Bone marrow (tissue), 2 donors: ENCODE measurements around the gene RBBP8NL.
A peak's percentile ranks its signal among the peaks of the same experiment; 100 is the strongest.

Experiments
- DNase-seq, 2 donors: peaks; one replicate each; lab custom pipeline; 2025; lab: John Stamatoyannopoulos, UW

The RBBP8NL gene

DNA sequence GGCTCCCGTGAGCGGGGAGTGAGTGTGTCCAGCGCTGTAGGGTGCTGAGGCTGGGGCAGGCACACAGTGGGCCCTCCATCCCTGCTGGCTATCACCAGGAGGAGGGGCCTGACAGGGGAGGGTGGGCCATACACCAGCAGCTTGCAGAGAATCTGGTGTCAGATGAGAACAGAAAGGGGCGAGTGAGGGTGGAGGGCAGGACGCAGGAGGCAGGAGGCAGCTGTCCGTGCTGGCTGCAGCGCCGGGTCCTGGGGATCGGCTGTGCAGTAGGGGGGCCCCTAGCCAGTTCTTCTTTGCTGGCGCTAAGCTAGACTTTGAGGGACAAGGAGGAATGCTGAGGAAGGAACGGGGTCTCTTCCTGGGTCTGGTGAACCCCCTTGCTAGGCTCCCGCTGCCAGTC is 18.7 kb downstream of the RBBP8NL start:
- DNase-seq, result no peak

DNA sequence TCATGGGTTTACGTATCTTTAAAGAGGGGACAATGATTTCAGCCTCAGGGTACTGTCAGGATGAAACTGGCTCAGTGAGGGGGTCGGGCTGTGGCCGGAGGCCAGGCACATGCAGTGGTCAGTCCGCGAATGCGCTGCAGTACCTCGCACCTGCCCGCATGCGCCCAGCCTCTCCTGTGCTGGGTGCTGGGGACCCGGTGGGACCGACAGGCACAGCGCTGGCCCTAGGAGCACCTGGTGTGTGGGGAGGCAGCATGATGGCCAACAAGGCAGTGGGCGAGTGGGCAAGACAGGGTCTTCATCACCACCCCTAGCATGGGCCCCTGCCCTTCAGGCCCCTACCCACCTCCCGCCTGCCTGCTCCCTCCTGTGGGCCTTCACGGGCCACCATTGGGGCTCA is 19.3 kb downstream of the RBBP8NL start:
- no peak for DNase-seq

DNA sequence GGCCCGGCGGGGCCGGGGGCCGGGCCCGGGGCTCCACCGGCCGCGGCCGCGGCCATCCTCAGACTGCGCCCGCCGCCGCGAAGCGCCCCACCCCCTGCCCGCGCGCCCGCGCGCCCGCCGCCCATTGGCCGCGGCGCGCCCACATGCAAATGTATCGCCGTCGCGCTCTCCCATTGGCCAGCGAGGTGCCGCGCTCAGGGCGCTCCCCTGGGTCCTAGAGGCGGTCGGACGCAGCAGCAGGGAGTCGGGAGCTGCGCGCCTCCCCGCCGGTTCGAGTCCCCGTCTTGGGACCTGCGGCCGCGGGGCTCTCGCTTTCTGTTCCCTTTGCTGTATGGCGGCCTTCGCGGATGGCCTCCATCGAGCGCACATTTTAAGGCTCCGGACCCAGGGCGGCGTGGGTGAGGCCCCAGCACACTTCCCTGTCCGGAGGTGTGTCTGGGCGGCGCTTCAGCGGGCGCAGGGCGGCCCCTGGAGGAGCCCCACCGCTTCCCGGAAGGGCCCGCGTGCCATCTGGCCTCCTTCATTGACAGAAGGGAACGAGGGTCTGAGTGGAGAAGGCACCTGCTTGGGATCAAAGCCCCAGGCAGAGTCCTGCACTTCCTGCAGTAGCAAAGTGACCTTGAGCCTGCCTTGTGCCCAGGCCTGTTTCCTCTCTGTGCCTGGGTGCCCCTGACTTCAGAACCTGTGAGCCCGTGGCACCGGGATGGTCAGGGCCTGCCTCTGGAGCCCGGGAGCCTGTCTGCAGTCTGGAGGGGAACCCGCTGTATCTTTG is 19.9 kb downstream of the RBBP8NL start, which contains the start of gene CABLES2:
Gene CABLES2, minus strand, starts transcription at position 65 of the 772 bp plus-strand sequence. Its CDS starts 9 bp downstream, at position 56.
- DNase-seq, result peak; percentile 74 to 80

DNA sequence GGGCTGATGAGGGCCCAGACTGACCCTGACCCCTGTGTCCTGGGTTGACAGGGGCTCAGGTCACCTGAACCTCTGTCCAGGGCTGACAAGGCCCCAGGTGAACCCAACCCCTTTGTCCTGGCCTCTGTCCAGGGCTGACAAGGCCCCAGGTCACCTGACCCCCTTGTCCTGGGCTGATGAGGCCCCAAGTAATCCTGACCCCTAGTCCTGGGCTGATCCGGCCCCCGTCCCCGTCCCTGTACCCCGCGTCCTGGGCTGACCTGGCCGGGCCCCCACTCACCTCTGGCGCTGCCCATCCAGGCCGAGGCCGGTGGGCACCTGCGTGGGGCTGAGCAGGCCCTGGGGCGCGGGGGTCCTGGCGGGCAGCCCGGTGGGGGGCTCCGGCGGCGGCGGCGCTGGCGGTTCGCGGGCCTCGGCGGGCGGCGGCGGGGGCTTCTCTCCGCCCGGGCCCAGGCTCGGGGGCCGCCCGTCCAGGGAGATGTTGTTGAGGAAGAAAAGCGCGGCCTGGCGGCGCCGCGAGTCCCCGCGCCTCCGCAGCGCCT is 20.6 kb downstream of the RBBP8NL start:
- DNase-seq, result no peak

DNA sequence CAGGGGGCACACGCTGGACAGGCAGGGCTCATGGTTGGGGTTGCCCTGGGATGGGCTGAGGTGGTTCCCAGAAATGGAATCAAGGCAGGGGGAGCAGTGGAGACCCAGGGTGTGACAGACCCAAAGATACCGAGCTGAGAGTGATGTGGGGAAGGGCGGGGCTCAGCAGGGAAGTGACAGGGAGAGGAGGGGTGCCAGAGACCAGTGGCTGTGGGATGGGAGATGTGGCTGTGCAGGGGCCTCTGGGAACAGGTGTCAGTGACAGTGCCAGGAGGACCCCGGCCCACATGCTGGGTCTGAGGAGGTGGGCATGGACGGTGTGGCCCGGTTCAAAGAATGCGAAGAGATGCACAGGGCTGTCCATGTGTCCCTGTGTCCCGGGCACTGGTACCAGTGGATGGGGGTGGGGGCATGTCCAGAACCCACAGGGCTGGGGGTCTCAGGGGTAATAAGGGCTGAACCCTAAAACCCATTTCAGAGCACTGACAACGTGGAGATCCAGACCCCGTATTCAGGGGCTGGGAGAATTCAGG is 21.3 kb downstream of the RBBP8NL start:
- no peak for DNase-seq

DNA sequence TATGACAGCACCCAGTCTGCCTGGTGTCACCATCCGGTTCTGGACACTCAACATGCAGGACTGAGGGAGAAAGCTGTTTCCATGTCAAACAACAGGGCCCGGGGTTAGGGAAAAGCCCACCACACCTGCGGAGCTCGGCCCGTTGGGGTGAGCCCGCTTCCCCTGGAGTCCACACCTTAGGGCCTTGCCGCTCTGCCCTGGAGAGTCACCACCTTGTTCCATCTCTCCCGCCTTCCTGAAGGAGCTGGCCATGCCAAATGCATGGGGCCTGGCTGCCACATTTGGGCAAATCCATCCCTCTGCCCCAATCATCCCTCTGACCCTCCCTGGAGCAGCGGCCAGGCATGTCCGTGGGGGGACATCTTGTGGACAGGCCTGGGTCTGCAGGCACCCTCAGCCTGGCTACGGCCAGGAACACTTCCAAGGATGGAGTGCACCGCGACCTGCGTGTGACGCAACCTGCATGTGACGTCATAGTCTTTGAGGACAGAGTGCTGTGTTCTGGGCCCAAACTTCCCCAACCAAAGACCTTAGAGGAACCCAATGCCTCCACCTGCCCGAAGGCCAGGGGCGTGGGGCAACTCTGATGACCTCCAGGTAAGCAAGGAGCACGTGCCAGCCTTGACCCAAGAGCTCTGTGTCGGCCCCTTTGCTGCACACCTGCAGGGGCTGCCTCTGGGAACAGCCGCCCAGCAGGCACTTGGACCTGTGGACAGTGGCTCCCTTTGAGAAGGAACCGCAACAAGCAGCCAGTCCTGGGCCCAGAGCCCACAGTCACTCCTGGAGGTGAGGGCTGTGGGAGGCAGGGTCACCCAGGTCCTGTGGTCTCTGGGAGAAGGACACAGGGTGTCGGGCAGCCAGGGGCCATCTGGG is 22.0 kb downstream of the RBBP8NL start:
- DNase-seq, result peak in 1 of 2 donors; percentile 14

DNA sequence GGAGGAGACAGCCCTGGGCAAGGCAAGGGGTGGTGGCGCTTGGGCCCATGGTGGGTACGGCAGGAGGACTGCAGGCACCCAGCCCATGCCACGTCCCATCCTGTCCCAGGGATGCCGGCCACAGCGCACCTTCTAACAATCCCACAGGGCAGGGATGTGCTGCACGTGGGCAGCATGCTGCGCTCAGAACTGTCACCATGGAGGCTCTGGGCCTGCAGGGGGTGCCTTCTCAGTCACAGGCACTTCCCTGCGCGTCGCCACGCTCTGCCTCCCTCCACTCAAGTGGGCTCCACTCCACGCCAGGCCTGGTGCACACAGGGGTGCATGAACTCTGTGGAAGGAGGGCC is 22.6 kb downstream of the RBBP8NL start:
- DNase-seq, result no peak

DNA sequence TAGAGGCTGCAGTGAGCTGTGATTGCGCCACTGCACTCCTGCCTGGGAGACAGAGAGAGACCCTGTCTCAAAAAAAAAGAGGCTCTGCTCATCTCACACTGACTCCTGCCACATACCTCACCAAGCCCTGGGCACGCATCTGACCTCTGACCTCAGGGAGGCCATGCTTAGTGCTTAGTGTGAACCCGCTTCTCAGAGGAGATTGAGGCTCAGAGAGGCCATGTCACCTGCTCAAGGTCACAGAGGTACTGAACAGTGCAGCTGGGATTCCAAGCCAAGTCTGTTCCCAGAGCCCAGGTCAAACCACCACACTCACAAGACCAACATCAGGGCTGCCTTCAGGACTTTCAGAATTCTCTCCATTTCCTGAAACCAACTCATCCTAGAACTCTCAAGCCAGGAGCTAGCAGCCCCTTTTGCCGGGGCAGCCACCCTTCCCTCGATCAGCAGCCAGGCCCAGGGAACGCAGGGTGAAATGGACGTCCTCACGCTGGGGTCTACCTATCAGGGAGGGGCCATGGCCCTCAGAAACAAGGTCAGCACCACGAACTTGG is 23.1 kb downstream of the RBBP8NL start:
- no peak for DNase-seq

DNA sequence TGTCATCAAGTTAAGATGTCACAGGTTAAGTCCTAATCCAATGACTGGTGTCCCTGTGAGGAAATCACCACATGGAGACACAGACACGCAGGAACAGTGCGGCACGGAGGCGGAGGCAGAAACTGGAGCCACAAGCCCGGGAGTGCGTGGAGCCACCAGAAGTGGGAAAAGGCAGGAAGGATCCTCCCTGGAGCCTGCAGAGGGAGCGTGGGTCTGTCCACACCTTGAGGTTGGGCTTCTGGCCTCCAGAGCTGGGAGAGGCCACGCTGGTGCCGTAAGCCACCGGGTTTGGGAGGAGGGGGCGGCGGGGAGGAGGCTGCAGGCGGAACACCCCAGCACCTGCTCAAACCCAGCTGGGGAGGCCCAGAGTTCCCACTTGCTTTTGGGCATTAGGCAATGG is 24.0 kb downstream of the RBBP8NL start:
- DNase-seq, result no peak

DNA sequence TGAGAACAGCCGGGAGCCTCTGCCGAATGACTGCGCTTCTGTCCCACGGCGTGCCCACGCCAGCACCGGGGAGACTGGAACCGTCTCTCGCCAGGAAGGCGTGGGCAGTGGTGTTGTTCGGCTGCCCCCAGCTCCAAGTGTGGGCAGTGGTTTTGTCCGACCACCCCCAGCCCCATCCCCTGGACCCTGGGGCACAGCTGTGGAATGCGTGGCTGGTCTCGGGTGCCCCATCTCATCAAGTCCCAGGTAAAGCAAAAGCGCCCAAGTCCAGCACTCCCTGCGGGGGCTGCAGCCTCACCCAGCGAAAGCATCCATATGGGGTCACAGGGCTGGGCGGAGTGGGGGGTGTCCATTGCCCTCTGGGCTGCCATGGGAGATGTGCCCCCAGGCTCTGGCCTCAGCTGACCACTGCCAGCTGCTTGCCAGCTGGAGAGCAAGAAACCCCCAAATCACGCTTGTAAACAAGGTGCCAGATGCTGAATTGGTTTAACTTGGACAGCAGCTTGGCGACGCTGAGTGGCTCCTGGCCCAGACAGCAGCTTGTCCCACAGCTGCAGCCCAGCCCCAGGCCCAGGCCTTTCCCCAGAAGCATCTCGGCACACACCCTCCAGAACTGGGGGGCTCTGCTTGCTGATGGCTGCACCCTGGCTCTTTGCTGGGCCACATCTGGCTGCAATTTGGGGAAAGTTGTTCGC is 24.7 kb downstream of the RBBP8NL start:
- DNase-seq, result no peak

DNA sequence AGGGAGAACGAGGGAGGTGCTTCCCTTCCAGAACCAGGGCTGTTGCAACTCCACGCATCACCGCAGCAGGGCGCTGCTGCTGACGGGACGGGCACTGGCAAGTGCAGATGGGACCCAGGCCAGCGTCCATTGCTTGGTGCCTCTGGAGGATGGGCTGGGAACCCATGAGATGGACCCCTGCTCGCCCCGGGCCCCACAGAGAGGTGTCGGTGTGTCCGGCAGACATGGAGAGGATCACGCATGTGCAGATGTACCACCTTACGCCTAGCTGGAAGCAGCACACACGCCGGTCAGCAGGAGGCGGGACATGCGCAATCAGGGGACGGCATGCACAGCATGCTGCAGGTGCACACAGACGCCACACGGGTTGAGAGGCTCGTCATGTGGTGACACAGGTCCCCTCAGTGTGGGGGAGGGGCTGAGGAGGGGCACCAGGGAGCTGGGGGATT is 26.0 kb downstream of the RBBP8NL start:
- DNase-seq, result no peak

DNA sequence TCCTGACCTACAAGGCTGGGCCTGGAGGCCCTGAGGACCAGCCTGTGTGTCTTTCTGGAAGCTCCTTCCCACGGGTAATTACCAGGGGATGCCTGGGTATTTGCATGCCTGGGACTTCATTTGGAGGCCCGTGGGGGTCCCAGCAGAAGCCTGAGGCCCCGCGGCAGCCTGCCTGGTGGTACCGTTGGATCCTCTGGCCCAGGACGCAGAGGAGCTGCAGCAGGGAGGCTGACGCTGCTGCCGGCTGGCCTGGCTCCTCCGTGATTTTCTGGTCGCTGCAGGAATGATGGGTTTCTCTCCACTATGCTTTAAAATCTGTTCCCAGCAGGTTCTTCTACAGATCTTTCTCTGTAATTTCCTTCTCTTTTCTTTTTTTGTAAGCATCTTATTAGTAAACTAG is 26.8 kb downstream of the RBBP8NL start:
- DNase-seq, result no peak

DNA sequence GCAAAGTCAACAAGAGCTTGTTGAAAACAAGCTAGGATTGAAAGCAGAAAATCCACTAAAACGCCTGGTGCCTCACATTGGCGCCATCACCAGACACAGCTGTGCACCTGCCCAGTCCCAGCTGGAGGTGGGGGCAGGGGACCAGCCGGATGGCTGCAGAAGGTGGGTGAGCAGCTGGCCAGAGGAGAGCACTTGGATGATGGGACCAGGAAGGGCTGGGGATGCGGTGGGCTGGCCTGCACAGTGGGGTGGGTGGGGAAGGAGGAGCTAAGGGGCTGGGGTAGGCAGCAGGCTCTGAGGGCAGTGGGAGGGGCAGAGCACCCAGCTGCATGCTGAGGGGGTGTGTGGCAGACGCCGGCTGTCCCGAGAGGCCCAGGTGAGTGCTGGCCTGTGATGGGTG is 27.3 kb downstream of the RBBP8NL start:
- DNase-seq, result no peak

DNA sequence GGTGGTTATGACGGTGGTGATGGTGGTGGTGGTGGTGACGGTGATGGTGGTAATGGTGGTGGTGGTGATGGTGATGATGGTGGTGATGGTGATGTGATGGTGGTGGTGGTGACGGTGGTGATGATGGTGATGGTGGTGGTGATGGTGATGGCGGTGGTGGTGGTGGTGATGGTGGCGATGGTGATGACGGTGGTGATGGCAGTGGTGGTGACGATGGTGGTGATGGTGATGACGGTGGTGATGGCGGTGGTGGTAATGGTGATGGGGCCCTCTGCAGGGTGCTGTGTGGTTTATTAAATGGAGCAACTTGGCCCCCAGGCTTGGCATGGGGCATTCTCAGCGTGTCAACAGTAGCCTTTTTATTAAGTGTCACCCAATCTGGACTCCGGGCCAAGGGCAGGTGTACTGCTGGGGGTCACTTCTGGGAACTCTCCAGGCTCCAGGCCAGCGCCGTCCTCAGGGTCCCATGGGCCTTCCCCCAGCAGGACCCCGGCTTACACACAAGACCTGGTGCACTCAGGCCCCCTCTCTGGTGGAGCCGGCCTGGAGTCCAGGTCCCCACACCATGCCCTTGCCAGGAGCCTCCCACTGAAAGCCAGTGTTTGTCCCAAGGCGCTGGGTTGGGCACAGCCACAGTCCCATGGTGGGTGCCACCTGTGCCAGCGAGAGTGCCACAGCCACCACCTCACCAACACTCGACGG is 29.1 kb downstream of the RBBP8NL start:
- no peak for DNase-seq

DNA sequence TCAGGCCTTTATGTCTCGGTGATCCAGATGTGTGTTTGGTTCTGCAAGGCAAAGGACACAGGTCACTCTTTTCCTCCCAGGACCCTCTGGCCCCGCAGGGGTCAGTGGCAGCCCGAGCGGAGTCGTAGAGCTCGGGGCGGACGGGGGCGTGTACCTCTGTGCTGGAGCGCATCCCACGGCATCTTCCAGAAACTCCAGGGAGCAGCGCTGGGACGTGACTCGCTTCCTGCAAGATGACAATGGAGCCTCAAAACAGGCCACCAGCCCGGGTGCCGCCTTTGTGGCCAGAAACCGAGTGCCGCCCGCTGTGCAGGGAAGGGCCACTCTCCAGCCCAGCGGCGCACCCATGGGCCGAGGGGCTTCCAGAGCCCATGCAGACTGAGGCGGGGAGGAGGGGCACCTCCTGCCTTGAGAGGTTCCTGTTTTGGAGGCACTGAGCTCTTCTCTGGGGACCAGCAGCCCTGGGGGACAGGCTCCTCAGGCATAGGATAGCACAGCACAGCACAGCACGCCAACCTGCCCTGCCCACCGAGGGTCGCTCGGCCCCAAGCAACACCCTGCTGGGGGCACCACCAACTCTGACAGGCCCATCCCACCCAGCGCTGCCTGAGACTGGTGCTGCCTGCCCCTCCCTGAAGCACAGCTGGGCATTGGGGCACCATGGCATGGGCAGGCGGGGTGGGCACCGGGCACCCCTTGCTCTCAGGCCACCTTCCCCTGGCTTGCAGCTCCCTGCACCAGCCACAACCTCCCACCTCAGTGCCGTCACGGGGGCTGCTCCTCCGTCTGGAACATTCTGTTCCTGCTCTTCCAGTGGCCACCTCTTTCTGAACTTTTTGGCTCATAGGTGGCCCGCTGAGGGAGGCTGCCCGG is 30.7 kb downstream of the RBBP8NL start:
- no peak for DNase-seq

DNA sequence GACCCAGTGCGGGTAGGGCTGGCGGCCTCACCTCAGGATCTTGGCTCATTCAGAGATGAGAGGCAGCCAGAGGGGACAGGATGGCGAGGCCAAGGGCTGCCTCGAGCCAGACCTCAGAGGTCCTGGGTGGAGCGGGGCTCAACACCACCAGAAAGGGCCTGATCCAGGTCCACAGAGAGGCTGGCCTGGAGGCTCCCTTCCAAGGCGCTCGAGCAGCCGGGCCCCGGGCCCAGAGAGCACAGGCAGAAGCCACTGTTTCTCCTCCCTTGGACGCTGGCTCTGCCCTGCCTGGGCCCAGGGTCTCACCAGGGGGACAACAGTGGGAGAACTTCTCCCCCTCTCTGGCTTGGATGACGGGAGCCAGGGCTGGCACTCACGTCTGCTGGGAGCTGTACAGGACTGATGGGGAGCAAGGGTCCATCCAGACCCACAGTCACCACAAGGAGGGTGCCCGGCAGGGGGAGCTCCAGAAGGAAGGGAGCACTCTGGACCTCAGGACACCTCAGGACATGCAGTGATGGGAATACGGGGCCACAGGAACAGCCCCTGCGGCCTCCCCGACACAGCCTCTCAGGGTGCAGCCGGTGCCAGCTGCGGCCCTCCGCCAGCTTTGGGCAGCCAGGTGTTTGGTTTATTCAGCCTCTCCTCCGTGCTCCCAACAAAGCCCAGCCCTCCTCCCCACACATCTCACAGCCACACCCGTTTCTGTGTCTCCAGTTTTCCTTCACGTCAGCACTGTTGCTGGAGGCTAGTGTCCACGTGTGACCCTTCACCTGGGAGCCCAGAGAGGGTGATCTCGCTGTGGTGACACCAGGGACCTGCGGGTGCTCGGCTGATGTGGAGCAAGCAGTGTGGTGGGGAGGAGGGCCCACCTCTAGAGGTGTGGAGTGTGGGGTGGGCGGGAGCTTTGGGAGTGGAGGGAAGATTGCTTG is 31.8 kb downstream of the RBBP8NL start:
- DNase-seq, result no peak

DNA sequence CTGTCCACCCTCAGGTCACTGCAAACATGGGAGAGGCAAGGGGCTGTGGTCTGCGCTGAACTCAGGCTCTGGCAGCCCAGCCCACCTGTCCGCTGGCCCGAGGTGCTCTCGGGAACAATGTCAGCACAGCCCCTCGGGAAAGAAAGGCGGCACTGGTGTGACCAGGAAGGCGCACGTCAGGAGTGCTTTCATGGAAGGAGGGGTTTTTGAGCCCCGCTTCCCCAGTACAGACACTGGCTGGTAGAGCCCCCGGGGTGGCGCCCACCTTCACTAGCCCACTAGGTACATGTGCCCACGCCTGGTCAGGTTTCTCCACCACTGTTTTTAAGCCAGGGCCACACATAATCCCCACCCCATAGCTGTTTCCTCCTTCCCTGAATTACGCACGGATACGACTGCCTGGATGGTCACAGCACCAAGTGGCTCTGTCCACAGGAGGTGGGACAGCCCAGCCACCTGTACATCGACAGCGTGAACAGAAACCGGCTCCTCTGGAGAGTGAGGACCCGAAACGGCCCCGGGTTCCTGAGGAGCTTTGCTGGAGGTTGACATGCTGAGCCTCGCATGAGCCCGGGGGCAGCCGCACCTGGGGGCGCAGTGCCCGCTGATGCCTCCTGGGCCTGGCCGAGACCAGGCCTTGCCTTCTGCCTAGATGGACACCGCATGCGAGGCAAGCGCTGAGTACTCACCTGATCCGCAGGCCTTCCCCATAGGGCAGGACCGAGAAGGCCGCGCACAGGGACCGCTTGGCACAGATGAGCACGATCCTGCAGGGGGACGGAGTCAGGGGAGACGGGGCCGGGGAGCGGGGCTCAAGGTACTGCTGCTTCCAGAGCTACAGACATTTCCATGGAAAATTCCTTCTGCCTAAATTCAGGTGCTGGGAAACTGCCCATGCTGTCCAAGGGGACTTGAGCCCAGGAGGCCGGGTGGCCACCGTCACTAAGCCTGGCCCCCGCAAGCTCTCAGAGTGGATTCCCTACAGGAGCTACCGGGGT is 32.8 kb downstream of the RBBP8NL start:
- no peak for DNase-seq

DNA sequence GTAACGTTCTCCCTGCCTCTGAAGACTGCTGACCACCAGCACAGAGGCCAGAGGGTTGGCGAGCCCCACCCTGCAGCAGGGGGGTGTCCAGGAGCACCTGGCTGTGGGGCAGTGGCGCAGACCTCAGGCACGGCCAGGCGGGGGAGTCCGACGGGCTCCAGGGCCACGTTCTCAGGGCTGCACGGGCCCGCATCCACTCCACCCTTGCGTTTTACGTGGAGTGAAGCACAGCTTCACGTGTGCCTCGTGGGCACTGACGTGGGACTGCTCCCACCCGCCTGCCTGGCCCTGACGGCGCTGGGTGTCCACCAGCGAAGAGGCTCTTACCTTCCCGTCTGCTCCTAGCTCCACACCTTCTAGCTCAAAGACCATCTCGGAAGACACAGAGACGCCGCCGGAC is 33.5 kb downstream of the RBBP8NL start:
- no peak for DNase-seq
